HFFc6 (cell line): ENCODE measurements around the gene MAPK6. TPM values are rescaled to one million over a fixed set of nuclear protein-coding genes. Genes with fewer than 3 reads are reported as not detected.
"Not testable (repeated sequence)": the region's sequence is repeated elsewhere in the genome, so short reads cannot be mapped to it uniquely, and the experiment has no call there.

ENCODE experiments used
- DNase-seq: peaks from one replicate; pipeline ENCODE4 v3.0.0-alpha.2; 2018
- H3K27ac Mint-ChIP-seq: 2 replicates; pipeline ENCODE4 v1.8.0; 2020; ENCODE audit warnings: mild to moderate bottlenecking, mixed read lengths
- H3K27me3 Mint-ChIP-seq: 2 replicates; pipeline ENCODE4 v1.8.0; 2021; ENCODE audit warnings: mild to moderate bottlenecking, moderate library complexity, mixed read lengths; ENCODE audit not compliant: insufficient read depth
- H3K36me3 Mint-ChIP-seq: 2 replicates; pipeline ENCODE4 v1.8.0; 2021; ENCODE audit warnings: low read depth, mixed read lengths
- H3K4me1 Mint-ChIP-seq: 2 replicates; pipeline ENCODE4 v1.8.0; 2020; ENCODE audit warnings: low read depth, mixed read lengths
- H3K4me3 Mint-ChIP-seq: 2 replicates; pipeline ENCODE4 v1.8.0; 2020; ENCODE audit warnings: mild to moderate bottlenecking, moderate library complexity, mixed read lengths
- H3K9me3 Mint-ChIP-seq: 2 replicates; pipeline ENCODE4 v1.8.0; 2020; ENCODE audit warnings: mild to moderate bottlenecking, mixed read lengths
- total RNA-seq, 6 experiments: library from RNA; stranded (reverse); fragmentation: NEBNext Ultra II Directional; extraction: Animal tissue kit (Norgen Biotek cat#: 25700); gene quantifications; 2 replicates in 1 of 6; 3 replicates in 5 of 6; pipeline ENCODE4 v1.2.3, GENCODE V29; 2021
- TF ChIP-seq, protein P1 (sequence below): fragments of 200-600 bp; sonication (generic); IDR thresholded peaks from 2 replicates; pipeline ENCODE4 v1.5.0; 2021; ENCODE audit warnings: antibody characterized with exemption, mild to moderate bottlenecking

The MAPK6 gene
- total RNA-seq, 6 experiments from 2014 or later = 43.0 to 61.9 (median 54.6) TPM

GRCh38 chr15:52080706-52081392, 61.8 kb downstream of the MAPK6 start:
- Mint-ChIP-seq H3K4me3 (no peak overlapping the region), H3K9me3 (no peaks in the 10 kb centered on the region), H3K4me1 (peaks cover 39% of the 10 kb centered on the region), H3K27ac (no peak overlapping the region), H3K27me3 (no peaks in the 10 kb centered on the region; the same call in none of the 2 replicates), H3K36me3 (no peaks in the 10 kb centered on the region)
- TF ChIP-seq, protein P1, sequence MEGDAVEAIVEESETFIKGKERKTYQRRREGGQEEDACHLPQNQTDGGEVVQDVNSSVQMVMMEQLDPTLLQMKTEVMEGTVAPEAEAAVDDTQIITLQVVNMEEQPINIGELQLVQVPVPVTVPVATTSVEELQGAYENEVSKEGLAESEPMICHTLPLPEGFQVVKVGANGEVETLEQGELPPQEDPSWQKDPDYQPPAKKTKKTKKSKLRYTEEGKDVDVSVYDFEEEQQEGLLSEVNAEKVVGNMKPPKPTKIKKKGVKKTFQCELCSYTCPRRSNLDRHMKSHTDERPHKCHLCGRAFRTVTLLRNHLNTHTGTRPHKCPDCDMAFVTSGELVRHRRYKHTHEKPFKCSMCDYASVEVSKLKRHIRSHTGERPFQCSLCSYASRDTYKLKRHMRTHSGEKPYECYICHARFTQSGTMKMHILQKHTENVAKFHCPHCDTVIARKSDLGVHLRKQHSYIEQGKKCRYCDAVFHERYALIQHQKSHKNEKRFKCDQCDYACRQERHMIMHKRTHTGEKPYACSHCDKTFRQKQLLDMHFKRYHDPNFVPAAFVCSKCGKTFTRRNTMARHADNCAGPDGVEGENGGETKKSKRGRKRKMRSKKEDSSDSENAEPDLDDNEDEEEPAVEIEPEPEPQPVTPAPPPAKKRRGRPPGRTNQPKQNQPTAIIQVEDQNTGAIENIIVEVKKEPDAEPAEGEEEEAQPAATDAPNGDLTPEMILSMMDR = no peak; the same call in 1 of the 2 replicates
- no peak for DNase-seq

DNA sequence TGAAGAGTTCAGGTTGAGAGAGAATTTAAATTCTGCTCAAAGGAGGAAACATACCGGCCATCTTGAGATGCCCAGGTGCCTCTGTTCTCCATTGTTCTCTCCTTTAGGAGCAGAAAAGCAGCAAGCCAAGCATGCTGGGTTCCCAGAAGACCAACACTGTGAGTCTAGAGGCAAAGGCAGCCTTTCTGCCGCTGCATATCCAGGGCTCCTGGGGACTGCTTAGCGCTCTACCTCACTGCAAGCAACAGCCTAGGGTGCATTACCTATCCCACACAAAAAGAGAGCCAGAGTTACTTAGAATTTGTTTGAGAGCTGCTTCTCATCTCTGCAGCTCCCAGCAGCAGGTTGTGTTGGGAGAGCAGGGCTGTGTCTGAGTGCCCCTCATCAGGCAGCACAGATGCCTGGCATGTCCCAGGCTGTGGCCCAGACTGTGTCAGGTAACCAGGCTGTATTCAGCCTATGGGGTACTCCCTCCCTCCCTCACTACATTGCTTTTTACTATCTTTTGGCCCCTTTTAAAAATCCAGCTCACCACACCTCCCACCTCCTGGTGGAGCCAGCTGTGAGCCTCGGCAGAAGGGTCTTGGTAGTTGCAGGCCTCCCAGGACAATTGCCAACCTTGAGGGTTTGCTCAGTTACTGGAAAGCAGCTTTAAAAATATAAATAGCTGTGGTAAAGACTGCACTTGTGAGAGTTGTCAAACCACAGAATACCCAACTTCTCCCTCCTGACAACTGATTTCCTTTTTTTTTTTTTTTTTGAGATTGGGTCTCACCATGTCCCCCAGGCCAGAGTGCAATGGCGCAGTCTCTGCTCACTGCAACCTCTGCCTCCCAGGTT, 63.4 kb downstream of the MAPK6 start:
- Mint-ChIP-seq H3K36me3 (no peaks in the 10 kb centered on the region), H3K27me3 (no peaks in the 10 kb centered on the region; the same call in none of the 2 replicates), H3K27ac (no peak overlapping the region), H3K4me1 (peaks cover 28% of the 10 kb centered on the region), H3K4me3 (no peak overlapping the region), H3K9me3 (no peaks in the 10 kb centered on the region)
- TF ChIP-seq, protein P1 = no peak
- no peak for DNase-seq

- H3K4me1 Mint-ChIP-seq = peaks cover 22% of the 10 kb centered on the region
- not testable (repeated sequence) for H3K4me3 Mint-ChIP-seq, H3K27me3 Mint-ChIP-seq, DNase-seq, H3K9me3 Mint-ChIP-seq, H3K36me3 Mint-ChIP-seq, H3K27ac Mint-ChIP-seq
Observed at GRCh38 chr15:52083037-52083359, 64.0 kb downstream of the MAPK6 start.

DNA sequence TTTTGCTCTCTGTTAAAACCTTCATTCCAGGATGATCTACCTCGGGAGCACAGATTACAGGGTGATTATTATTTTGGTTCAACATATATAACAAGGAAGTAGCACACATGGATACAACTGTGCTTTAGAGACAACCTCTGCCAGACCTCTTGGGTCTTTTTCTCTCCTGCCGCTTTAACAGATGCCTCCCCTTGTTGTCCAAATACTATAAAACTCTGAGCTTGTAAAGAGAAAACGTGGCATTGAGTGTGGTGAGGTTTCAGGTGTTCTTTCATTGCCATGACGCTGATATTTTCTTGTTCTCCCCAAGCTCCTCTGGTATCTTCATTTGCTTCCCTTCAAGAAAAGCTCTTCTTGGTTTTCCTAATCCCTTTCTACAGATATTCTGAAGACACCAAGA, 64.6 kb downstream of the MAPK6 start:
- Mint-ChIP-seq H3K27ac (no peak overlapping the region), H3K27me3 (no peaks in the 10 kb centered on the region; the same call in none of the 2 replicates), H3K4me1 (peaks cover 16% of the 10 kb centered on the region), H3K9me3 (no peaks in the 10 kb centered on the region), H3K4me3 (no peak overlapping the region), H3K36me3 (no peaks in the 10 kb centered on the region)
- DNase-seq = no peak
- TF ChIP-seq, protein P1 = no peak

GRCh38 chr15:52085299-52085698, 66.3 kb downstream of the MAPK6 start:
- H3K27ac Mint-ChIP-seq = no peak overlapping the region
- no peak for DNase-seq

More at GRCh38 chr15:52085299-52085698, 66.3 kb downstream of the MAPK6 start:
- Mint-ChIP-seq H3K27me3 (no peaks in the 10 kb centered on the region; the same call in none of the 2 replicates), H3K36me3 (peaks cover 9% of the 10 kb centered on the region), H3K9me3 (peaks cover 9% of the 10 kb centered on the region), H3K4me1 (peaks cover 5% of the 10 kb centered on the region; the same call in 1 of the 2 replicates), H3K4me3 (no peak overlapping the region)
- TF ChIP-seq, protein P1 = no peak
